Measurements from ENCODE around the gene CORO7. TPM values are rescaled to one million over a fixed set of nuclear protein-coding genes. Genes with fewer than 3 reads are reported as not detected.

The CORO7 gene
- total and polyA plus RNA-seq, 9 of the 15 experiments (the other 6 are each of a cell fraction or from before 2014, with no cell fraction given) = 0.45 to 77.2 (median 18.7) TPM

DNA sequence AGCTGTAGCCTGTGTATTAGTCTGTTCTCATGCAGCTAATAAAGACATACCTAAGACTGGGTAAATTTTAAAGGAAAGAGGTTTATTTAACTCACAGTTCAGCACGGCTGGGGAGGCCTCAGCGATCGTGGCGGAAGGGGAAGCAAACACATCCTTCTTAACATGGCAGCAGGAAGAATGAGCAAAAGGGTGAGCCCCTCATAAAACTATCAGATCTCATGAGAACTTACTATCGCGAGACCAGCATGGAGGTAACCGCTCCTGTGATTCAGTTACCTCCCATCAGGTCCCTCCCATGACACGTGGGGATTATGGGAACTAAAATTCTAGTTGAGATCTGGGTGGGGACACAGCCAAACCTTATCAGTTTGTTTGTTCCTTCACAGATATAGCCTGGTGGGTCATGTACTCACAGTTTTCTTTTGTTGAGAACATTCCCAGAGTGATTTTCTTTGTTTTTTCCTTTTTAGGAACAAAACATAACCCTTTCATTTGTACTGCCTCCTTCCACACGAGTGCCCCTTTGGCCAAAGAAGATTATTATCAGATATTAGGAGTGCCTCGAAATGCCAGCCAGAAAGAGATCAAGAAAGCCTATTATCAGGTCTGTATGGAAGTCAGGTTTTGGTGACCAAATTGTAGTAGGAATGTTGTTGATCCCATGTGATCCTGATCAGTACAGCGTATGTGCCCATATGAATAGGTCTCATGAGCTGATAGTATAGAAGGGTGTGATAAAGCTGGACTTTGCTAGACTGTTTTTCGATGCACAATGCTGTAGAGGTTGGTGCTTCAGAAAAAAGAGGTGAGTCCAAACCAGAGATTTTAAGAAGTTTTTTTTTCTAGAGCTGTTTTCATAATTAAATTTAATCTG, 17.8 kb upstream of the CORO7 start (continued):
- 0 out of 2 replicates have a peak, but pooled peaks have one; percentile 47 for TF ChIP-seq POLR2G (IDR thresholded peaks at IDR 0.05; ENCODE audit: low read depth, low read length)
- TF ChIP-seq ZNF311 (CRISPR knock-in tag; IDR thresholded peaks at IDR 0.05) = 0 out of 2 replicates have a peak, but pooled peaks have one; percentile 11
- peak; percentile 75 for TF ChIP-seq RBM25 (IDR thresholded peaks at IDR 0.05; ENCODE audit: low read depth, low read length, severe bottlenecking)
- no peak for TF ChIP-seq ETV5 (CRISPR knock-in tag; IDR thresholded peaks at IDR 0.05; ENCODE audit: low read depth)
- peak; percentile 51; the same call in 1 of the 2 replicates for TF ChIP-seq JUND (IDR thresholded peaks at IDR 0.05; ENCODE audit: borderline replicate concordance, low read depth, low read length)
- peak; percentile 47; the same call in 1 of the 3 replicates for TF ChIP-seq JUND (tag; IDR thresholded peaks at IDR 0.05; ENCODE audit: borderline replicate concordance, low read depth, low read length)
- TF ChIP-seq ZNF445 (CRISPR knock-in tag; IDR thresholded peaks at IDR 0.05; ENCODE audit: low read depth) = no peak
- no peak for TF ChIP-seq ZNF121 (CRISPR knock-in tag; conservative IDR thresholded peaks at IDR 0.05)
- TF ChIP-seq HDAC2 (IDR thresholded peaks at IDR 0.05) = peak; percentile 54; the same call in 1 of the 2 replicates
- no peak for TF ChIP-seq STAT5A (IDR thresholded peaks at IDR 0.05; ENCODE audit: borderline replicate concordance, low read length)
- TF ChIP-seq LEF1 (IDR thresholded peaks at IDR 0.05) = peak; percentile 66; the same call in 1 of the 2 replicates
- no peak for TF ChIP-seq CEBPG (CRISPR knock-in tag; IDR thresholded peaks at IDR 0.05)
- TF ChIP-seq CEBPG (tag; conservative IDR thresholded peaks at IDR 0.05 in 1 of 2, IDR thresholded peaks at IDR 0.05 in 1 of 2) = no peak
- TF ChIP-seq, protein P1, sequence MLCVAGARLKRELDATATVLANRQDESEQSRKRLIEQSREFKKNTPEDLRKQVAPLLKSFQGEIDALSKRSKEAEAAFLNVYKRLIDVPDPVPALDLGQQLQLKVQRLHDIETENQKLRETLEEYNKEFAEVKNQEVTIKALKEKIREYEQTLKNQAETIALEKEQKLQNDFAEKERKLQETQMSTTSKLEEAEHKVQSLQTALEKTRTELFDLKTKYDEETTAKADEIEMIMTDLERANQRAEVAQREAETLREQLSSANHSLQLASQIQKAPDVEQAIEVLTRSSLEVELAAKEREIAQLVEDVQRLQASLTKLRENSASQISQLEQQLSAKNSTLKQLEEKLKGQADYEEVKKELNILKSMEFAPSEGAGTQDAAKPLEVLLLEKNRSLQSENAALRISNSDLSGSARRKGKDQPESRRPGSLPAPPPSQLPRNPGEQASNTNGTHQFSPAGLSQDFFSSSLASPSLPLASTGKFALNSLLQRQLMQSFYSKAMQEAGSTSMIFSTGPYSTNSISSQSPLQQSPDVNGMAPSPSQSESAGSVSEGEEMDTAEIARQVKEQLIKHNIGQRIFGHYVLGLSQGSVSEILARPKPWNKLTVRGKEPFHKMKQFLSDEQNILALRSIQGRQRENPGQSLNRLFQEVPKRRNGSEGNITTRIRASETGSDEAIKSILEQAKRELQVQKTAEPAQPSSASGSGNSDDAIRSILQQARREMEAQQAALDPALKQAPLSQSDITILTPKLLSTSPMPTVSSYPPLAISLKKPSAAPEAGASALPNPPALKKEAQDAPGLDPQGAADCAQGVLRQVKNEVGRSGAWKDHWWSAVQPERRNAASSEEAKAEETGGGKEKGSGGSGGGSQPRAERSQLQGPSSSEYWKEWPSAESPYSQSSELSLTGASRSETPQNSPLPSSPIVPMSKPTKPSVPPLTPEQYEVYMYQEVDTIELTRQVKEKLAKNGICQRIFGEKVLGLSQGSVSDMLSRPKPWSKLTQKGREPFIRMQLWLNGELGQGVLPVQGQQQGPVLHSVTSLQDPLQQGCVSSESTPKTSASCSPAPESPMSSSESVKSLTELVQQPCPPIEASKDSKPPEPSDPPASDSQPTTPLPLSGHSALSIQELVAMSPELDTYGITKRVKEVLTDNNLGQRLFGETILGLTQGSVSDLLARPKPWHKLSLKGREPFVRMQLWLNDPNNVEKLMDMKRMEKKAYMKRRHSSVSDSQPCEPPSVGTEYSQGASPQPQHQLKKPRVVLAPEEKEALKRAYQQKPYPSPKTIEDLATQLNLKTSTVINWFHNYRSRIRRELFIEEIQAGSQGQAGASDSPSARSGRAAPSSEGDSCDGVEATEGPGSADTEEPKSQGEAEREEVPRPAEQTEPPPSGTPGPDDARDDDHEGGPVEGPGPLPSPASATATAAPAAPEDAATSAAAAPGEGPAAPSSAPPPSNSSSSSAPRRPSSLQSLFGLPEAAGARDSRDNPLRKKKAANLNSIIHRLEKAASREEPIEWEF (CRISPR knock-in tag; IDR thresholded peaks at IDR 0.05) = no peak
- TF ChIP-seq, protein P2, sequence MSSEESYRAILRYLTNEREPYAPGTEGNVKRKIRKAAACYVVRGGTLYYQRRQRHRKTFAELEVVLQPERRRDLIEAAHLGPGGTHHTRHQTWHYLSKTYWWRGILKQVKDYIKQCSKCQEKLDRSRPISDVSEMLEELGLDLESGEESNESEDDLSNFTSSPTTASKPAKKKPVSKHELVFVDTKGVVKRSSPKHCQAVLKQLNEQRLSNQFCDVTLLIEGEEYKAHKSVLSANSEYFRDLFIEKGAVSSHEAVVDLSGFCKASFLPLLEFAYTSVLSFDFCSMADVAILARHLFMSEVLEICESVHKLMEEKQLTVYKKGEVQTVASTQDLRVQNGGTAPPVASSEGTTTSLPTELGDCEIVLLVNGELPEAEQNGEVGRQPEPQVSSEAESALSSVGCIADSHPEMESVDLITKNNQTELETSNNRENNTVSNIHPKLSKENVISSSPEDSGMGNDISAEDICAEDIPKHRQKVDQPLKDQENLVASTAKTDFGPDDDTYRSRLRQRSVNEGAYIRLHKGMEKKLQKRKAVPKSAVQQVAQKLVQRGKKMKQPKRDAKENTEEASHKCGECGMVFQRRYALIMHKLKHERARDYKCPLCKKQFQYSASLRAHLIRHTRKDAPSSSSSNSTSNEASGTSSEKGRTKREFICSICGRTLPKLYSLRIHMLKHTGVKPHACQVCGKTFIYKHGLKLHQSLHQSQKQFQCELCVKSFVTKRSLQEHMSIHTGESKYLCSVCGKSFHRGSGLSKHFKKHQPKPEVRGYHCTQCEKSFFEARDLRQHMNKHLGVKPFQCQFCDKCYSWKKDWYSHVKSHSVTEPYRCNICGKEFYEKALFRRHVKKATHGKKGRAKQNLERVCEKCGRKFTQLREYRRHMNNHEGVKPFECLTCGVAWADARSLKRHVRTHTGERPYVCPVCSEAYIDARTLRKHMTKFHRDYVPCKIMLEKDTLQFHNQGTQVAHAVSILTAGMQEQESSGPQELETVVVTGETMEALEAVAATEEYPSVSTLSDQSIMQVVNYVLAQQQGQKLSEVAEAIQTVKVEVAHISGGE (CRISPR knock-in tag; IDR thresholded peaks at IDR 0.05) = no peak
- peak; percentile 56; the same call in 1 of the 2 replicates for TF ChIP-seq SMARCE1 (IDR thresholded peaks at IDR 0.05)
- no peak for TF ChIP-seq SP1 (CRISPR knock-in tag; IDR thresholded peaks at IDR 0.05)

Data from K562 (cell line).